T-helper 2 cell treated with Interferon-gamma antibody and Interleukin-4, amounts not matched to agents 5 μg/mL and 100 μg/mL, for 36 hours (primary cell): ENCODE measurements around the gene CDCP2.

Experiments used
- DNase-seq: peaks from one replicate; pipeline ENCODE4 v3.0.0; 2021; ENCODE audit warnings: low spot score
- H3K27ac Mint-ChIP-seq: one replicate; pipeline ENCODE4 v1.8.0; 2021; ENCODE audit warnings: mild to moderate bottlenecking, mixed read lengths
- H3K27me3 Mint-ChIP-seq: one replicate; pipeline ENCODE4 v1.8.0; 2021; ENCODE audit warnings: low read depth, mixed read lengths
- H3K36me3 Mint-ChIP-seq: one replicate; pipeline ENCODE4 v1.8.0; 2021; ENCODE audit warnings: low read depth, mixed read lengths
- H3K4me1 Mint-ChIP-seq: one replicate; pipeline ENCODE4 v1.8.0; 2021; ENCODE audit warnings: low read depth, mixed read lengths
- H3K4me3 Mint-ChIP-seq: one replicate; pipeline ENCODE4 v1.8.0; 2022; ENCODE audit warnings: mild to moderate bottlenecking, moderate library complexity, mixed read lengths
- H3K9me3 Mint-ChIP-seq: one replicate; pipeline ENCODE4 v1.8.0; 2021; ENCODE audit warnings: mixed read lengths

Gene CDCP2

DNA sequence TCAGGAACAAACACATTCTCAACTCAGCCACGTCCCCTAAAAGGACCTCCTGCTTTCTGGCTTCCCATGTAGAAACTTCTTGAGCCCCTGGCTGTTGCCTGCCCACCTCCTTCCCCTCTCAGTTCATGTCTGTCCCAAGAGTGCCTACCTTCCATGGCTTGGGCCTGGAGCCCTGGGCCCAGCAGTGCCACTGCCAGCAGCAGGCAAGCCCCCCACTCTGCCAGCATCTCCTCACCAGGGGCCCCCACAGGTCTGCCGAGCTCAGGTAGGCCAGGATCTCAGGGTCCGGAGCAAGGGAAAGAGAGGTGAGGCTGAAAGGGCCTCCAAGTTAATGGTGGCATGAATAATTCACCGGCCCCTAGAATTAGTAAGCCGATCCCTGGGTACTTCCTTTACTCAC, at the start of gene CDCP2:
Gene CDCP2 (minus strand): TSS at position 305 of the 400 bp plus-strand sequence. CDS start 78 bp downstream, at position 227.
- H3K9me3 Mint-ChIP-seq, result no peaks in the 10 kb centered on the region

DNA sequence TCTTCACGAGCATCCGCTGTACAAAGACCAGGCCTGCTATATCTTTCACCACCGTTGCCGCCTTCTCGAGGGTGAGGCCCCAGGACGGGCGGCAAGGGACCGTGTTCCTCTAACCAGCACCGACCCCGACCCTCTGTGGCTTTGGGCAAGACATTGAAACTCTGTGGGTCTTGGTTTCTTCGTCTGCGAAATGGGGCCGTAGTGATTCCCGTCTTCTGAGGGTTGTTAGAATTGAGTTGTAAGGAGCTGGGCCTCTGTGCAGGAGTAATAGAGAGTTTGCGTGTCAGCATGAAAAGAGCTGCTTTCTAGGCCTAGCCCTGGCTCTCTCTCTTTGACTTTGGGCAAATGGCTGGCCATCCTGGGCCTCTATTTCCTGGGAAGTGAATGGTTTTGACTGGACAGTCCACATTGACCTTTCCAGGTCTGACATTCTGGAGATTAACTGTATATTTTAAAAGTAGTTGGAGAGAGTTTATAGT, 47.8 kb upstream of the CDCP2 start:
- peak overlapping the region; percentile 85 for H3K27ac Mint-ChIP-seq
- no peaks in the 10 kb centered on the region for H3K9me3 Mint-ChIP-seq
- H3K4me1 Mint-ChIP-seq, result peaks cover 28% of the 10 kb centered on the region
- no peaks in the 10 kb centered on the region for H3K27me3 Mint-ChIP-seq
- peak overlapping the region; percentile 95 for H3K4me3 Mint-ChIP-seq
- no peak for DNase-seq
- H3K36me3 Mint-ChIP-seq, result peaks cover 28% of the 10 kb centered on the region

More for the DNA sequence above, at the start of gene CDCP2:
- no peaks in the 10 kb centered on the region for H3K36me3 Mint-ChIP-seq
- H3K4me1 Mint-ChIP-seq, result no peaks in the 10 kb centered on the region
- no peak for DNase-seq
- no peaks in the 10 kb centered on the region for H3K27me3 Mint-ChIP-seq
- no peak within 1 kb of the TSS for H3K27ac Mint-ChIP-seq
- H3K4me3 Mint-ChIP-seq, result no peak within 1 kb of the TSS

DNA sequence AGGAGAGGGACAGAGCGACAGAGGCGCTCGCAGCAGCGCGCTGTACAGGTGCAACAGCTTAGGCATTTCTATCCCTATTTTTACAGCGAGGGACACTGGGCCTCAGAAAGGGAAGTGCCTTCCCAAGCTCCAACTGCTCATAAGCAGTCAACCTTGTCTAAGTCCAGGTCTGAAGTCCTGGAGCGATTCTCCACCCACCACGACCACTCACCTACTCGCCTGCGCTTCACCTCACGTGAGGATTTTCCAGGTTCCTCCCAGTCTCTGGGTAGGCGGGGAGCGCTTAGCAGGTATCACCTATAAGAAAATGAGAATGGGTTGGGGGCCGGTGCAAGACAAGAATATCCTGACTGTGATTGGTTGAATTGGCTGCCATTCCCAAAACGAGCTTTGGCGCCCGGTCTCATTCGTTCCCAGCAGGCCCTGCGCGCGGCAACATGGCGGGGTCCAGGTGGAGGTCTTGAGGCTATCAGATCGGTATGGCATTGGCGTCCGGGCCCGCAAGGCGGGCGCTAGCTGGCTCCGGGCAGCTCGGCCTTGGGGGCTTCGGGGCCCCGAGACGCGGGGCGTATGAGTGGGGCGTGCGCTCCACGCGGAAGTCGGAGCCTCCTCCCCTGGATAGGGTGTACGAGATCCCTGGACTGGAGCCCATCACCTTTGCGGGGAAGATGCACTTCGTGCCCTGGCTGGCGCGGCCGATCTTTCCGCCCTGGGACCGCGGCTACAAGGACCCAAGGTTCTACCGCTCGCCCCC, 47.1 kb upstream of the CDCP2 start, which contains the start of the genes CYB5RL and MRPL37:
Gene CYB5RL (minus strand): TSS at position 266 of the 754 bp plus-strand sequence. CDS start 4,414 bp downstream, outside the sequence.
Gene MRPL37 (plus strand): TSS at position 403 of the 754 bp plus-strand sequence. CDS start 77 bp downstream, at position 480.
- Mint-ChIP-seq H3K27me3 (no peaks in the 10 kb centered on the region), H3K9me3 (no peaks in the 10 kb centered on the region), H3K4me3 (peak within 1 kb of the TSS; percentile 95), H3K4me1 (peaks cover 28% of the 10 kb centered on the region), H3K36me3 (peaks cover 22% of the 10 kb centered on the region), H3K27ac (peak within 1 kb of the TSS; percentile 85)
- peak; percentile 90 for DNase-seq

DNA sequence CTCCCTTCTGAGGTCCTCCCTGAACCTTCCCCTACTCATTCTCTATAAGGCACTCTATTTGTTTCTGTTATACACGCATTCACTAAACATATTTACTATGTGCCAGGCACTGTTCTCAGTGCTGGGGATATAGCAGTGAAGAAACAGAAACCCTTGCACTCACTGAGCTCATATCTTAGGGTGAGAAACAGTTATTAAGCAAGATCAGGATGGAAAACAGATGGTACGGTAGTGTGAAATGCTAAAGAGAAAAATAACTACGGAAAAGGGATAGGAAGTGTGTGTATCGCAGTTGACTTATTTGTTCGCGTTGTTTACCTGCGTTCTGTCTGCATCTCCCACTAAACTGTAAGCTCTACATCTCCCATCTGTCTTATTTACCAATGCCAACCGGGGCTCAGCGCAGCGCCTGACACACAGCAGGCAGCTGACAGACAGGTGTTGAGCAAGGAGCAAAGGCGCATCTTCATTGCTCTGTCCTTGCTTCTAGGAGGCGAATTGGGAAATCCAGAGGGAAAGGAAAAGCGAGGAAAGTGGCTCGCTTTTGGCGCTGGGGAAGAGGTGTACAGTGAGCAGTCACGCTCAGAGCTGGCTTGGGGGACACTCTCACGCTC, 46.5 kb upstream of the CDCP2 start:
- H3K27me3 Mint-ChIP-seq, result no peaks in the 10 kb centered on the region
- H3K27ac Mint-ChIP-seq, result peak overlapping the region; percentile 13
- H3K4me3 Mint-ChIP-seq, result peak overlapping the region; percentile 95
- H3K36me3 Mint-ChIP-seq, result peaks cover 20% of the 10 kb centered on the region
- DNase-seq, result no peak
- H3K9me3 Mint-ChIP-seq, result no peaks in the 10 kb centered on the region
- H3K4me1 Mint-ChIP-seq, result peaks cover 28% of the 10 kb centered on the region

DNA sequence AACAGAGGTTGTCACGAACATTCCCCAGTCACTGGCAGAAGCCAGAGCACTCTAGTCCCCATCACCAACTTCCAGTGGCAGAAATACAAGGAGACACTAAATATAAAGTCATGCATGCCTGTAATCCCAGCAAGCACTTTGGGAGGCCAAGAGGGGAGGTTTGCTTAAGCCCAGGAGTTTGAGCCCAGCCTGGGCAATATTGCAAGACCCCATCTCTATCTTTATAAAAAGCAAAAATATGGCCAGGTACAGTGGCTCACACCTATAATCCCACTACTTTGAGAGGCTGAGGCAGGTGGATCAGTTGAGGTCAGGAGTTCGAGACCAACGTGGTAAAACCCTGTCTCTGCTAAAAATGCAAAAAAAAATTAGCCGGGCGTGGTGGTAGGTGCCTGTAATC, 40.7 kb upstream of the CDCP2 start:
- H3K4me3 Mint-ChIP-seq, result no peak overlapping the region
- H3K9me3 Mint-ChIP-seq, result no peaks in the 10 kb centered on the region
- no peak overlapping the region for H3K27ac Mint-ChIP-seq
- peaks cover 6% of the 10 kb centered on the region for H3K36me3 Mint-ChIP-seq
- H3K4me1 Mint-ChIP-seq, result no peaks in the 10 kb centered on the region
- H3K27me3 Mint-ChIP-seq, result no peaks in the 10 kb centered on the region
- DNase-seq, result no peak

DNA sequence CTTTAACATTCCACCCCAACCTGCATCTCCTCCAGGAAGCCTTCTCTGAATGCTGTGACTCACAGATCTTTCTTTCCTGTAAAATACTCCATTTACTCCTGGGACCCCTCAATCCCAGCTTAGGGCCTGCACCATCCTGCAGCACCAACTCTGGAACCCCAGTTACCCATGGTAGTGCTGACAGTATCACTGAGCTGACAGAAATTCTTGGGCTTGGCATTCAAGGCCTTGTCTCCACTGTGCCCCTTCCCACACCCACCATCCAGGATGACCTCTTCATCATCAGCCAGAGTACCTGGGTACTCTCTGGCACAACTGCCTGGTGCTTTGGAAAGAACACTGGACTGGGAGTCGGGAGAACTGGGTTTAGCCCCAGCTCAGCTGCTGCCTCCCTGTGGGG, 38.7 kb upstream of the CDCP2 start:
- Mint-ChIP-seq H3K27me3 (no peaks in the 10 kb centered on the region), H3K9me3 (no peaks in the 10 kb centered on the region), H3K27ac (no peak overlapping the region), H3K36me3 (peaks cover 12% of the 10 kb centered on the region), H3K4me3 (no peak overlapping the region), H3K4me1 (no peaks in the 10 kb centered on the region)
- DNase-seq, result no peak

DNA sequence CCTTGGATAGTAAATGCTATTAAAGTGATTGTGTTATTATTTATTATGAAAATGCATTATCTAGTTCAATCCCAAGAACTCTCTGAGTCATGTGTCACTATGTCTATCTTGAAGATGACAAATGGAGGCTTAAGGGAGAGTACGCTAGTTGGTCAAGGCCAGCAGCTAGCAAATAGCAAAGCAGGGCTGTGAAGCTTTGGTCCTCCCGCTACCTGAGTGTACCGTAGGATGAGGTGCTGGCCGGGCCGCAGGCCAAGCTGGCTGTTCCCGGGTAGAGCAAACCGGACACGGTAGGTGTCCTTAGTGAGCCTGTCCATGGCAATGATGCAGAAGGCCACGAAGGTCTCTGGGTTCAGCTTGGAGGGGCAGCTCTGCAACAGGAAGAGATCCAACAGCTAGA, 37.7 kb upstream of the CDCP2 start:
- H3K27me3 Mint-ChIP-seq, result no peaks in the 10 kb centered on the region
- no peaks in the 10 kb centered on the region for H3K9me3 Mint-ChIP-seq
- no peak overlapping the region for H3K4me3 Mint-ChIP-seq
- no peaks in the 10 kb centered on the region for H3K4me1 Mint-ChIP-seq
- H3K27ac Mint-ChIP-seq, result no peak overlapping the region
- no peak for DNase-seq
- peaks cover 16% of the 10 kb centered on the region for H3K36me3 Mint-ChIP-seq

DNA sequence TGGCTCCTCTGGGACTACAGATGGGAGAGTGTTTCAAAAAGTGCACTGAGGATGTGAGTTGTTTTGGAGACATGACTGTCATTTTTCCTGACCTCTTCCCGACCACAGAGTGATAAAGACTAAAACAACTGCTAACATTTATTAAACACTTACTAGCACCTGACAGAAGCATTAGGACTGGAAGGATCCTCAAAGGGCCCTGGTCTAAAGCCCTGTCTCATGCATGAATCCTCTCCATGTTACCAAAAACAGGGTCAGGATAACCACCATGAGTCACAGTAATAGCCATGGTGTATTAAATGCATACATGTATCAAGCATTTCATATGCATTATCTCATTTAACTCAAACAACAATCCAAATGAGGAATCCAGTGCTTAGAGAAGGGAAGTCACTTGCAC, 35.5 kb upstream of the CDCP2 start:
- no peak overlapping the region for H3K4me3 Mint-ChIP-seq
- no peak overlapping the region for H3K27ac Mint-ChIP-seq
- H3K27me3 Mint-ChIP-seq, result no peaks in the 10 kb centered on the region
- H3K9me3 Mint-ChIP-seq, result no peaks in the 10 kb centered on the region
- no peaks in the 10 kb centered on the region for H3K4me1 Mint-ChIP-seq
- peaks cover 19% of the 10 kb centered on the region for H3K36me3 Mint-ChIP-seq
- no peak for DNase-seq

DNA sequence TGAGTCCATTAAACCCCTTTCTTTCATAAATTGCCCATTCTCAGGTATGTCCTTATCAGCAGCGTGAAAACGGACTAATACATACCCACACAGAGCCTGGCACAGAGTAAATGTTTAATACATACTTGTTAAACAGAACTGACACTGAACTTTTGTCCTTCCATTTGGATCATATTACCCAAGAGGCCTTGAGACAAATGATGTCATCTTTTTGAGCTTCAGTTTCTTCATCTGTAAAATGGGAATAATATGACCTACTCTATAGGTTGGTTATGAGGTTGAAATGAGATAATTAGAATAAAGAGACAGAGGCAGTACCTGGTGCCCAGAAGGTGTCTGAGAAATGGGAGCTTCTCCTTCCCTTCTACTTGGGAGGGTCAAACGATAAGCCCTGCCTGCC, 33.3 kb upstream of the CDCP2 start:
- H3K36me3 Mint-ChIP-seq, result peaks cover 16% of the 10 kb centered on the region
- no peak for DNase-seq
- no peaks in the 10 kb centered on the region for H3K27me3 Mint-ChIP-seq
- peaks cover 1% of the 10 kb centered on the region for H3K4me1 Mint-ChIP-seq
- H3K27ac Mint-ChIP-seq, result no peak overlapping the region
- H3K9me3 Mint-ChIP-seq, result no peaks in the 10 kb centered on the region
- no peak overlapping the region for H3K4me3 Mint-ChIP-seq

DNA sequence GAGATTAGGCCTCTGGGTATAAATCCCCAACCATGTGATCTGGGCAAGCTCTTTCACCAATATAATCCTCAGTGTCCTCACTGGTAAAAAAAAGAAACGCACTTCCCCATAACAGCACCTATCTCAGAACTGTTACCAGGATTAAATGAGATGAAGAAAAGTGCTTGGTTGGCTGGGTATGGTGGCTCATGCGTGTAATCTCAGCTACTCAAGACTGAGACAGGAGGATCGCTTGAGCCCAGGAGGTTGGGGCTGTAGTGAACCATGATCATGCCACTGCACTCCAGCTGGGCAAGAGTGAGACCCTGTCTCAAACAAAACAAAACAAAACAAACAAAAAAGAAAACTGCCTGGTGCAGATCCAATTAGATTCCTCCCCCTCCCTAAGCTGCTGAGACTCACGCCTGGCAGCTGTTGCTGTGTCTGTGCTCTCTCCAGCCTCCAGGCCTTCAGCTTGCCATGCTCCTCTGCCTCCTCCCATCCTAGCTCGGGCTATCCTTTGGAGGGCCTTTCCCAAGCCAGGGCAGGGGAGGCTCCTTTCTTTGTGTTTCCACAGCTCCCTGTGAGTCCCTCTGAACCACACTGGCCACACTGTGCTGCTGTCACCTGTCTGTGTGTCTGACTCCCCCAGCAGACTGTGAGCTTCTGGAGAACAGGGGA, 28.0 kb upstream of the CDCP2 start:
- no peak for DNase-seq
- peaks cover 5% of the 10 kb centered on the region for H3K36me3 Mint-ChIP-seq

DNA sequence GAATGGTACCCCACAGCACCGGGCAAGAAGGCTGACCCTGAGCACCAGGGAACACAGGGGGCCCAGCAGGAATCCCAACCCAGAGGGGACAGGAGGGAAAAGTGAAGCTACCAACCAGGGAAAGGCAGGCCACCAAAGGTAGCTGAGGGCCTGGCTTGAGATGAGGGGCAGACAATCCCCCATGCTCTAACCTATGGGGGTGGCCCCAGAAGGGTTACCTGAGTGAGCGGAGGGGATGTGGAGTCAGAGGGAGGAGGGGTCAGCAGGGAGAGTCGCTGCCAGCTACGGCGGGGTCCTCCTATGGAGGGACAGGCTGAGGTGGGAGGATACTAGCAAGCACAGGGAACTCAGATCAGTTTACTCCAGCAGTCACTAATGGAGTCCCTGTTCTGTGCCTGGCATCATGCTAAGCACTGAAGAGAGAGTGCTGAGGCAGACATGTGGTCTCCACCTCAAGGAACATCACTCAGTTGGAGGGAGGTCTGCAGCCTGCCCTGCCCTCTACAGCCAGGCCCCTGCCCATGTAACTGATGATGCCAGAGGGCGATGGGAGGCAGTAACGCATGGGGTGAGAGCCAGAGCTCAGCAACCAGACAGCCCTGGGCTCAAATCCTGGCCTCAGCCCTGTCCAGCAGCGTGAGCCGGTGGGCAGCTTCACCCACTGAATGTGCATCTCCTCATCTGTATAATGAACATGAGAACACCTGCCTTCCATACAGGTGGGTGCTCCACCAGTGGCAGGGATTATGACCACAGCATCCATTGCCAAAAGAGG, 25.7 kb upstream of the CDCP2 start:
- DNase-seq, result no peak
- no peak overlapping the region for H3K27ac Mint-ChIP-seq
- no peaks in the 10 kb centered on the region for H3K9me3 Mint-ChIP-seq
- no peak overlapping the region for H3K4me3 Mint-ChIP-seq
- peaks cover 2% of the 10 kb centered on the region for H3K36me3 Mint-ChIP-seq
- peaks cover 4% of the 10 kb centered on the region for H3K4me1 Mint-ChIP-seq
- no peaks in the 10 kb centered on the region for H3K27me3 Mint-ChIP-seq

More for the DNA sequence above, 28.0 kb upstream of the CDCP2 start:
- Mint-ChIP-seq H3K4me1 (peaks cover 1% of the 10 kb centered on the region), H3K4me3 (no peak overlapping the region), H3K27ac (peak overlapping the region; percentile 26), H3K27me3 (no peaks in the 10 kb centered on the region), H3K9me3 (no peaks in the 10 kb centered on the region)

DNA sequence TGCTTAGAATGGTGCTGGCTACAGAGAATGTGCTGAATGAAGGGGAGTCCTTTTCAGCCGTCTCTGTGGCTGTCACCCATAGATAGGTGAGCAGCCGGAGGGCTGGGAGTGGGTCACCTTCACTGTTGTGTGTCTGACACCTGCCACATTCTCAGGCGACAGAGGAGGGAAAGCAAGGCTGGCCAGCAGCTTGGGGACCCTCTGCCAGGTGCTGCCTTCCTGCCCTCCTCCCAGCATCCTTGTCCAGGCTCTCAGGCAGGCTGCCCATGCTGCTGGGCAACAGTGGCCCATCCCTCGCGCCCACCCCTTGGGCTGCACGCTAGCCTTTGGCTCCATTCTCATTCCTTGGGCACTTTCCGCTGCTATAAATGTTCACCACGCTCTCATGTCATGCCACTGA, 24.9 kb upstream of the CDCP2 start:
- Mint-ChIP-seq H3K4me3 (no peak overlapping the region), H3K27ac (no peak overlapping the region), H3K27me3 (no peaks in the 10 kb centered on the region), H3K4me1 (peaks cover 4% of the 10 kb centered on the region), H3K9me3 (no peaks in the 10 kb centered on the region), H3K36me3 (peaks cover 2% of the 10 kb centered on the region)
- no peak for DNase-seq

DNA sequence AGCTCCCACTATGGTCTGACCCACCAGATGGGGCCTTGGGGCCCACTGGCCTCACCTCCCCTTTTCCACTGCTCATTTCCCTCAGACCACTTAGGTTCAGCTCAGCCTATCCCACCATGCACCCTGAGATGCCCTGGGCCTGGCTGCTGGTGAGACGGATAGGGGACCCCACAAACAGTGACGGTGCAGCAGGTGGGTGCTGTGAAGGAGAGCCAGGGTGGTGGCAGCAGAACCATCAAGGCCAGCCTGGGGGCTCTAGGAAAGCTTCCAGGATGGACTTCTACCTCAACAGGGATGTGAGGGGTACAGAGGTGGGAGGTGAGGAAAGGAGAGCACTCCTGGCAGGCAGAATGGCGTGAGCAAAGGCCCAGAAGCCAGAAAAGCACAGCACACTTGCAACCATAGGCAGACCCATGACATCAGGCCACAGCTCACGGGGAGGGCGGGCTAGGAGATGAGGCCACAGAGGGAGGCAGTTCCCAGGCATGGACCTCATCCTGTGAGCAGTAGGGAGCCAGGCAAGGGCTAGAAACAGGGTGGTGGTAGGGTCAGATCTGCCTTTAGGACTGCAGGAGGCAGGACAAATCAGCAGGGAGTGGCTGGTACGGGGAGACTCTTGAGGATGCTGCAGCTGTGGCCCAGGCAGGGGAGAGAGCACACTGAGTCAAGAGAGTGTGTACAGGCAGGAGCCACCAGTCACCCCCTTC, 24.0 kb upstream of the CDCP2 start:
- Mint-ChIP-seq H3K9me3 (no peaks in the 10 kb centered on the region), H3K27ac (no peak overlapping the region), H3K36me3 (peaks cover under 1% of the 10 kb centered on the region), H3K4me3 (no peak overlapping the region), H3K4me1 (peaks cover 5% of the 10 kb centered on the region), H3K27me3 (no peaks in the 10 kb centered on the region)
- DNase-seq, result no peak
